Measurements from ENCODE around the gene CCN2. TPM values are rescaled to one million over a fixed set of nuclear protein-coding genes. Genes with fewer than 3 reads are reported as not detected.
A peak's percentile ranks its signal among the peaks of the same experiment; 100 is the strongest.

The CCN2 gene
- polyA plus RNA-seq, 1 of the 3 experiments (the other 2 are of a cell fraction) = 709 TPM

- peak overlapping the region in 1 of 2 experiments; percentile 97; a peak in 2 of 4 replicates for H3K27ac ChIP-seq (ENCODE audit: low read depth in 2 of 2, low read length in 1 of 2)
- H3K9me3 ChIP-seq = no peaks in the 10 kb centered on the region
- H3F3A ChIP-seq (replicated peaks; ENCODE audit: insufficient read depth) = peaks cover 44% of the 10 kb centered on the region
- H3K4me1 ChIP-seq (ENCODE audit: control insufficient read depth in 1 of 2, insufficient read depth in 2 of 2, low read depth in 1 of 2, low read length in 1 of 2) = peaks cover 7 to 37% of the 10 kb centered on the region in 2 experiments
- peaks cover 9 to 23% of the 10 kb centered on the region in 2 experiments for H3K36me3 ChIP-seq (replicated peaks in 1 of 2; ENCODE audit: control insufficient read depth in 1 of 2, insufficient read depth in 2 of 2, low read length in 1 of 2)
- no peak overlapping the region; the same call in 1 of the 2 replicates for H3K9ac ChIP-seq
- H3K27me3 ChIP-seq (ENCODE audit: insufficient read depth) = no peaks in the 10 kb centered on the region
- H3K4me3 ChIP-seq (ENCODE audit: low read depth in 2 of 2, low read length in 1 of 2) = no peak overlapping the region
- peaks cover 25% of the 10 kb centered on the region for H4K20me1 ChIP-seq (ENCODE audit: insufficient read depth)
- TF ChIP-seq EZH2phosphoT487 (IDR thresholded peaks at IDR 0.05; ENCODE audit: borderline replicate concordance, low read depth) (no peak), TEAD4 (IDR thresholded peaks at IDR 0.05; ENCODE audit: borderline replicate concordance, insufficient read depth) (no peak), TAF1 (IDR thresholded peaks at IDR 0.05; ENCODE audit: borderline replicate concordance, low read depth, low read length) (no peak), CHD2 (IDR thresholded peaks at IDR 0.05; ENCODE audit: low read length, partially characterized antibody) (no peak), EP300 (IDR thresholded peaks at IDR 0.05; ENCODE audit: borderline replicate concordance in 1 of 2, low read depth in 1 of 2, low read length in 1 of 2) (no peak), GATA2 (CRISPR knock-in tag; IDR thresholded peaks at IDR 0.05) (no peak), NFIC (IDR thresholded peaks at IDR 0.05; ENCODE audit: borderline replicate concordance) (no peak), MEF2A (IDR thresholded peaks at IDR 0.05; ENCODE audit: borderline replicate concordance, low read depth) (no peak), SMC3 (IDR thresholded peaks at IDR 0.05; ENCODE audit: low read depth, low read length) (no peak), POLR2AphosphoS5 (IDR thresholded peaks at IDR 0.05; ENCODE audit: low read depth, low read length) (no peak), YY1 (IDR thresholded peaks at IDR 0.05; ENCODE audit: low read depth) (no peak), USF1 (IDR thresholded peaks at IDR 0.05; ENCODE audit: borderline replicate concordance, low read depth) (no peak), RAD21 (IDR thresholded peaks at IDR 0.05; ENCODE audit: low read length) (no peak), RCOR1 (IDR thresholded peaks at IDR 0.05; ENCODE audit: low read length) (no peak), JUND (IDR thresholded peaks at IDR 0.05) (no peak), GABPA (IDR thresholded peaks at IDR 0.05; ENCODE audit: low read depth) (no peak), RFX5 (IDR thresholded peaks at IDR 0.05; ENCODE audit: low read length) (no peak), USF2 (IDR thresholded peaks at IDR 0.05; ENCODE audit: borderline replicate concordance, low read depth, low read length) (no peak)
- TF ChIP-seq, protein P1, sequence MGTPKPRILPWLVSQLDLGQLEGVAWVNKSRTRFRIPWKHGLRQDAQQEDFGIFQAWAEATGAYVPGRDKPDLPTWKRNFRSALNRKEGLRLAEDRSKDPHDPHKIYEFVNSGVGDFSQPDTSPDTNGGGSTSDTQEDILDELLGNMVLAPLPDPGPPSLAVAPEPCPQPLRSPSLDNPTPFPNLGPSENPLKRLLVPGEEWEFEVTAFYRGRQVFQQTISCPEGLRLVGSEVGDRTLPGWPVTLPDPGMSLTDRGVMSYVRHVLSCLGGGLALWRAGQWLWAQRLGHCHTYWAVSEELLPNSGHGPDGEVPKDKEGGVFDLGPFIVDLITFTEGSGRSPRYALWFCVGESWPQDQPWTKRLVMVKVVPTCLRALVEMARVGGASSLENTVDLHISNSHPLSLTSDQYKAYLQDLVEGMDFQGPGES (IDR thresholded peaks at IDR 0.05; ENCODE audit: low read depth, low read length) = no peak
- TF ChIP-seq, protein P2, sequence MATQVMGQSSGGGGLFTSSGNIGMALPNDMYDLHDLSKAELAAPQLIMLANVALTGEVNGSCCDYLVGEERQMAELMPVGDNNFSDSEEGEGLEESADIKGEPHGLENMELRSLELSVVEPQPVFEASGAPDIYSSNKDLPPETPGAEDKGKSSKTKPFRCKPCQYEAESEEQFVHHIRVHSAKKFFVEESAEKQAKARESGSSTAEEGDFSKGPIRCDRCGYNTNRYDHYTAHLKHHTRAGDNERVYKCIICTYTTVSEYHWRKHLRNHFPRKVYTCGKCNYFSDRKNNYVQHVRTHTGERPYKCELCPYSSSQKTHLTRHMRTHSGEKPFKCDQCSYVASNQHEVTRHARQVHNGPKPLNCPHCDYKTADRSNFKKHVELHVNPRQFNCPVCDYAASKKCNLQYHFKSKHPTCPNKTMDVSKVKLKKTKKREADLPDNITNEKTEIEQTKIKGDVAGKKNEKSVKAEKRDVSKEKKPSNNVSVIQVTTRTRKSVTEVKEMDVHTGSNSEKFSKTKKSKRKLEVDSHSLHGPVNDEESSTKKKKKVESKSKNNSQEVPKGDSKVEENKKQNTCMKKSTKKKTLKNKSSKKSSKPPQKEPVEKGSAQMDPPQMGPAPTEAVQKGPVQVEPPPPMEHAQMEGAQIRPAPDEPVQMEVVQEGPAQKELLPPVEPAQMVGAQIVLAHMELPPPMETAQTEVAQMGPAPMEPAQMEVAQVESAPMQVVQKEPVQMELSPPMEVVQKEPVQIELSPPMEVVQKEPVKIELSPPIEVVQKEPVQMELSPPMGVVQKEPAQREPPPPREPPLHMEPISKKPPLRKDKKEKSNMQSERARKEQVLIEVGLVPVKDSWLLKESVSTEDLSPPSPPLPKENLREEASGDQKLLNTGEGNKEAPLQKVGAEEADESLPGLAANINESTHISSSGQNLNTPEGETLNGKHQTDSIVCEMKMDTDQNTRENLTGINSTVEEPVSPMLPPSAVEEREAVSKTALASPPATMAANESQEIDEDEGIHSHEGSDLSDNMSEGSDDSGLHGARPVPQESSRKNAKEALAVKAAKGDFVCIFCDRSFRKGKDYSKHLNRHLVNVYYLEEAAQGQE (IDR thresholded peaks at IDR 0.05; ENCODE audit: low read depth, low read length) = no peak
- H2AFZ ChIP-seq (ENCODE audit: low read depth) = no peak overlapping the region
- ChIA-PET CTCF (no interaction called here), POLR2A (no interaction called here)
- peak overlapping the region; percentile 21; the same call in 1 of the 2 replicates for H3K4me2 ChIP-seq
- WGBS (ENCODE audit: low lambda C conversion rate) = 78% methylated on average over 4 of the region's 4 CpGs
- DNase-seq = no peak
- no peaks in the 10 kb centered on the region for H3K9me2 ChIP-seq
- peaks cover 45% of the 10 kb centered on the region for H3K79me2 ChIP-seq (ENCODE audit: insufficient read depth)
Measured at GRCh38 chr6:131952886-131953509, 1.8 kb upstream of the CCN2 start.

Data from SK-N-SH (cell line).